Stimulated activated CD8-positive, alpha-beta memory T cell treated with anti-CD3 and anti-CD28 coated beads, Interleukin-4, amount 100 ng/mL, for 1 hour (primary cell): ENCODE data around the gene HTT.

Experiments
- DNase-seq, 2 donors: peaks; one replicate each; pipeline ENCODE4 v3.0.0-alpha.2; 2020; ENCODE audit warnings: low read depth in 2 of 2, low spot score in 1 of 2

Gene HTT

DNA sequence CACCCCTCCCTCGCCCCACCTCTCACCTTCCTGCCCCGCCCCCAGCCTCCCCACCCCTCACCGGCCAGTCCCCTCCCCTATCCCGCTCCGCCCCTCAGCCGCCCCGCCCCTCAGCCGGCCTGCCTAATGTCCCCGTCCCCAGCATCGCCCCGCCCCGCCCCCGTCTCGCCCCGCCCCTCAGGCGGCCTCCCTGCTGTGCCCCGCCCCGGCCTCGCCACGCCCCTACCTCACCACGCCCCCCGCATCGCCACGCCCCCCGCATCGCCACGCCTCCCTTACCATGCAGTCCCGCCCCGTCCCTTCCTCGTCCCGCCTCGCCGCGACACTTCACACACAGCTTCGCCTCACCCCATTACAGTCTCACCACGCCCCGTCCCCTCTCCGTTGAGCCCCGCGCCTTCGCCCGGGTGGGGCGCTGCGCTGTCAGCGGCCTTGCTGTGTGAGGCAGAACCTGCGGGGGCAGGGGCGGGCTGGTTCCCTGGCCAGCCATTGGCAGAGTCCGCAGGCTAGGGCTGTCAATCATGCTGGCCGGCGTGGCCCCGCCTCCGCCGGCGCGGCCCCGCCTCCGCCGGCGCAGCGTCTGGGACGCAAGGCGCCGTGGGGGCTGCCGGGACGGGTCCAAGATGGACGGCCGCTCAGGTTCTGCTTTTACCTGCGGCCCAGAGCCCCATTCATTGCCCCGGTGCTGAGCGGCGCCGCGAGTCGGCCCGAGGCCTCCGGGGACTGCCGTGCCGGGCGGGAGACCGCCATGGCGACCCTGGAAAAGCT, at the start of gene HTT, which contains the start of gene HTT-AS:
TSS of gene HTT (plus strand) at position 604 of the 768 bp plus-strand sequence. CDS start at position 749, 145 bp downstream.
TSS of gene HTT-AS (minus strand) at position 461 of the 768 bp plus-strand sequence.
- DNase-seq: peak; percentile 96 to 97

DNA sequence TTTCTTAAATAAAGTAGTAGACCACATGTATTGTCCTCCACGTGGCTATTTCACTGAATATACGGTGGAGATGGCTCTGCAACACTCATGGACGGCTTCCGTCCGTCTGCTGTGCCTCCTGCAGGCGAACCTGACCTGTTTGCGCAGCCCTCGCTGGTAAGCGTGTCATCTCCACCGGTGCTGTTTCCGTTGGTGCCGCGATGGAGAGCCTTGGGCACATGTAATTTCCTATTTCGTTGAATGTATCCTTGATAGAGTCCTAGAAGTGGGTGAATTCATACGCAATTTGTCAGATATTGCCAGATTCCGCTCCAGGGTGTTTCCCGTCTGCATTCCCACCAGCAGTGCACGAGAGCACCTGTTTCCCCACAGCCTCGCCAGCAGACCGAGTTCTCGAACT, 48.6 kb upstream of the HTT start:
- DNase-seq: no peak

DNA sequence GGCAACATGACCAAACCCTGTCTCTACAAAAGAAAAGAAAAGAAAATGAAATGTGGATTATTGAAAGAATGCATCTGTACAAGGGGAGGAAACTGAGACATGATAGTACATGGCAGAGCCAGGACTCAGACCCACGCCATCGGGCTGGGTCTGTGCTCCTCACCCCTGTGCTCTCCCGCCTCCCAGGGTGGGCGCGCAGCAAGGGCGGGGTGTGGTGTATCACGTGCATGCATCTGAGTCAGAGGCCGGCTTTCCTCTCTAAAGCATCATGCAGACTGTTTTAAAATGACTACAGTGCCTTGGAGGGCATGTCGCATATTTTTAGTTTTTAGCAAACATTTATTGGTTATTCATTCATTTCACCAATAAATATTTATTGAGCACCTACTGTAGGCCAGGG, 47.9 kb upstream of the HTT start:
- DNase-seq: no peak

DNA sequence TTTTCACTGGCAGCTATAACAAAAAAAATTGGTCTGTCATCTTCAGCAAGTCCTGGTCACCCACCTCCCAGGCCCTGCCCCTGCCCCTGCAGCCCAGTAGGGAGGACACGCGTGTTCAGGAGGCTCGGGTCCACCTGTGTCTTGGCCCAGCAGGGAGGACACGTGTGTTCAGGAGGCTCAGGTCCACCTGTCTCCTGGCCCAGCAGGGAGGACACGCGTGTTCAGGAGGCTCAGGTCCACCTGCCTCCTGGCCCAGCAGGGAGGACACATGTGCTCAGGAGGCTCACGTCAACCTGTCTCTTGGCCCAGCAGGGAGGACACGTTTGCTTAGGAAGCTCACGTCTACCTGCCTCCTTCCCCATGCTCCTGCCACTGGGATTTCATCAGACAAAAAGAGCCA, 45.0 kb upstream of the HTT start:
- no peak for DNase-seq

DNA sequence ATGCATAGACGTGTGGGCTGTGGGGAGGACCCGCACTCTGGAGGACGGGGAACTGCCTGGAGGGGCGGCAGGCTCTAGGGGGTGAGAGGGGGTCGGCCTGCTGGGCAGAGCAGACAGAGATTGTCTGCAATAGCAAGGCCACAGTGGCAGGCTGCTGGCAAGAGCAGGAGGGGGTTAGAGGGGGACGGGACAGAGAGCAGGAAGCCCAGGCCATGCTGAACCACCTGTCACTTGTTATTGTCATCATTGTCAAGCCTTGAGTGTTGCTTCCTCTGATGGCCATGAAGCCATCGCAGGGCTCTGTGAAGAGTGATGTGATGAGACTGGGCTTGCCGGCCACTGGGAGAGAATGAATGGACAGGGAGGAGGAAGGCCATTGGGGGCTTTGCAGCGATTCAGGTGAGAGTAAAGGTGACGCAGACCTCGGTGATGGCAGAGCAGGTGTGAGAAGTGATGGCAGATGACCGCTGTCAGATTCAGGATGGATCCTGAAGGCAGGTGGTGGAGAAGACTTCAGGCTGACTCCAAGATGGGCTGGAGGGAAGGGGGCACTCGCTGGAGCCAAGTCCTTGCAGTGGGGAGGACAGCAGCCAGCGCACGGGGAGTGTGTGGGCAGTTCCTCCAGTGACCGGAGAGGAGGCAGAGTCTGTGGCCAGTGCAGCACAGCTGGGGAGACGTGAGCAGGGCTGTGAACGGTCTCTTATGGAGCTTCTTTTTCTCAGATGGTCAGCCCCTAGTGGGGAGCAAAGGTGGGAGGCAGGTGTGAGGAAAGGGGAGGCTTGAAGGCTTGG, 43.7 kb upstream of the HTT start:
- no peak for DNase-seq

DNA sequence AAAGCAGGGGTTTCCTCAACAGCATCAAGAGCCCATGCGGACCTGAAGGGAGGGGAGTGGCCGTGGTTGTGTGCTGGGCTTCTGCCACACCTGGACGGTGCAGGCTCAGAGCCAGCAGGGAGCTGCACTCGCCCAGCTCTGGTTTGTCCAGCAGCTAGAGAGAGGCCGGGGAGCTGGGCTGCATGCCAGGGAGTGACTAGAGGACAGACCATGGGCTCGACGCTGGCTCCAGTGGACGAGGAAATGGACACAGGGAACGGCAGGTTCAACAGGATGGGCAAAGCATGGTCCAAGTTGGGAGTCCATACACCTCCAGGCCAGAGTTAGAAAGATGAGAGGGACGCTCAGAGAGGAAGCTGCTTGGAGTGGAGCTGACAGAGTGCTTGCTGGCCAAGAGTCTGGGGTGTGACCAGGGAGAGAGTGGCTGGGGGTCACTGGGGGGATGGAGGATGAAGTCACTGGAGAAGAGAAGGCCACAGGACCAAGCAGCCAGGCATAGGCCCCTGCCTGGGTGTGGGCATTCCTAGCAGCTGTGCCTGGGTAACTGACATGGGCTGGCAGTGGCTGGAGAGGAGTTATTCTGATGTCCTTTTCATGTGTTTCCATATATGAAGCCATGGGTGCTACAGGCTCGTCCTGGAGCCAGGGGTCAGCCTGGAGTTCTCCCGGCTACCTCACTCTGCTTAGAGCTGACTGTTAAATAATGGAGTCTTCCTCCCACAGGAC, 43.0 kb upstream of the HTT start:
- no peak for DNase-seq

DNA sequence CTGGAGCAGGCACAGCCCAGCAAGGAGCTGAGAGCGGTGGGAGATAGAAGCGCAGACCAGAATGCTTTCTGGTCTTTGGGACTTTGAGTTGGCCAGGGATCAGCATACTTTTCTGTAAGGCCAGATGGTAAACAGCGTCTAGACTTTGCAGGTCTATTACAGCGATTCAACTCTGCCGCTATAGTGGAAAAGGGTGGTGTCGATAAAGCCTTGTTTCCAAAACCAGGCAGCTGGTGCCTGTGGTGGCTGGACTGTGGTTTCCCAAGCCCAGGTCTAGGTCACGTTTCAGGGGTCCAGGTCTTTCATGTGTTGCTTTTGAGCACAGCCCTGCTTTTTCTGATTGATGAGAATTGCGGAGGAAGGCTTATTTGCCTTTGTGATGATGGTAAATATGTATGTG, 40.2 kb upstream of the HTT start:
- DNase-seq: no peak

DNA sequence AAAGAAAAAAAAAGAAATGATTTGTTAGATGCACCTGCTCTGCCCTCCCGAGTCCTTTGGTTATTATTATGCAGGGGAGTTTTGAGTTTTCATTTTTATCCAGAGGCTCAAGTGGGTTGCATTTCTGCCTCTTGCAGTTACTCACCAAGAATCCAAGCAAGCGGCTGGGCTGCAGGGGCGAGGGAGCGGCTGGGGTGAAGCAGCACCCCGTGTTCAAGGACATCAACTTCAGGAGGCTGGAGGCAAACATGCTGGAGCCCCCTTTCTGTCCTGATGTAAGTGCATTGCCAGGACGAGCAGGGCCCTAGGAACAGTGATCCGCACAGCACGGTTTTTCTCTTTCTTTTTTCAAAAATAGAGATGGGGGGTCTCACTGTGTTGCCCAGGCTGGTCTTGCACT, 39.2 kb upstream of the HTT start:
- DNase-seq: no peak

DNA sequence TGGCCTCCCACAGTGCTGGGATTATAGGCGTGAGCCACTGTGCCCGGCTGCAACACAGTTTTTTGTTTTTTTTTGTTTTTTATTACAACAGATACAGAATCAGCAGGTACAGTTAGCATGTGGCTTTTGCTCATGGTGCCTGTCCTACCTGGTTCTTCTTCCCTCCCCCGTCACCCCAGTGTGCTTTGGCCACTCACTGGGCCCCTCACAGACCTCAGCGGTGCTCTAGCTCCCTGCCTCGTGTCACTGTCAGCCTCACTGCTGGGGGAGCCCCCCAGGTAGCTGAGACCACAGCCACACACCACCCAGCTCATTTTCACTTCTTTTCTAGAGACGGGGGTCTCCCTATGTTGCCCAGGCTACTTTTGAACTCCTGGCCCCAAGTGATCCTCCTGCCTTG, 38.8 kb upstream of the HTT start:
- no peak for DNase-seq

DNA sequence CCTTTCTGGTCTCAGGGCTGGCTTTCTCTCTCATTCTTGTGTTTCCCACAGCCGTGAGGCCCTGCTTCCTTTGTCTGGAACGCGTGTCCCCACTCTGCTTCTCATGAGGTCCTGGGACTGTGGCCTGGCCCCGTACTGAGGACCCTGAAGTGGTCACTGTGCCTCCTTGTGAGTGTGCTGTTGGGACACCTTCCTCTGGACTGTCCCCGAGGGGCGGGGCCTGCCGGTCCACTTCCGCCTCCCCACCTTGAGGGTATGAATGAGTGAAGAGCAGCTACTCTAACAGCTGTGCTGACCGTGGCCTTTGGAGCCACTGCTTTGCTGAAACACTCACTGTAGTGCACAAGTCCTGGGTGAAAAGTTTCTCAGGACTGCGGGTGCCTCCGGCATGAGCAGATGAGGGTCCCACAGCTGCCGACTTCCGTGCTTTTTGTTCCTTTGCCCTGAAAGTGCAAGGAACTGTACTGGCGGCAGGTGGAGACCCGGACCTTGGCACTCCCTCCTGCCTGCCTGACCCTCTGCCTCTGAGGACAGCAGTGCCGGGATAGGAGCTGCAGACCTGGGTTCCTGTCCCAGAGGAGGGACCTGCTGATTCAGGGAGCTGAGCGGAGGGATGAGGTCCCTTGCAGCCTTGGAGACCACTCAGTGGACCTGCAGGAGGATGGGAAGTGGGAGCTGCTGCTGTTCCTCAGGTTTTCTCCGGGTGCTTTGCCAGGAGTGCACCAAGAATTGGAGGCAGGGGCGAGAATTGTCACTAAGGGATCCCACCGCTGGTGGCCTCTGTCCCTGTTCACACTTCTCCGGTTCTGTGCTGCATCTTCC, 38.1 kb upstream of the HTT start:
- DNase-seq: no peak

DNA sequence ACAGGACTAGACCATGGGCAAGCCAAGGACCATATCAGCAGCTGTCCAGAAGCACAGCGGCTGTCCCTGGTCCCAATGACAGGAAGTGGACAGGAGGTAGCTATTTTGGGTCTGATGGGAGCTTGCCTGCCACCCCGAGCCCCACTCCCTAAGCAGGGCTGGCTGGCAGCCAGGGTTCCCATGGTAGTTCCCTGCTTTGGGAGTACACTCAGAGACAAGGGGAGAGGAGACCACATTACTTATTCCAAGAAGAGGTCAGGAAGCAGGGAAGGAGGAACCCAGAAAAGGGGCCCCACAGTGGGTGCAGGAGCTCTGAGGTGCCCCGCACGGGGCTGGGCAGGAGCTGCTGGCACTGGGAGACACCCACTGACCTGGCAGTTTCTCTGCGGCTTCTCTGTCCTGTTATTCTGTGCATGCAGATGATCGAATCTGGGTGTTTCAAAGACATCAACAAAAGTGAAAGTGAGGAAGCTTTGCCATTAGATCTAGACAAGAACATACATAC, 36.5 kb upstream of the HTT start:
- no peak for DNase-seq

DNA sequence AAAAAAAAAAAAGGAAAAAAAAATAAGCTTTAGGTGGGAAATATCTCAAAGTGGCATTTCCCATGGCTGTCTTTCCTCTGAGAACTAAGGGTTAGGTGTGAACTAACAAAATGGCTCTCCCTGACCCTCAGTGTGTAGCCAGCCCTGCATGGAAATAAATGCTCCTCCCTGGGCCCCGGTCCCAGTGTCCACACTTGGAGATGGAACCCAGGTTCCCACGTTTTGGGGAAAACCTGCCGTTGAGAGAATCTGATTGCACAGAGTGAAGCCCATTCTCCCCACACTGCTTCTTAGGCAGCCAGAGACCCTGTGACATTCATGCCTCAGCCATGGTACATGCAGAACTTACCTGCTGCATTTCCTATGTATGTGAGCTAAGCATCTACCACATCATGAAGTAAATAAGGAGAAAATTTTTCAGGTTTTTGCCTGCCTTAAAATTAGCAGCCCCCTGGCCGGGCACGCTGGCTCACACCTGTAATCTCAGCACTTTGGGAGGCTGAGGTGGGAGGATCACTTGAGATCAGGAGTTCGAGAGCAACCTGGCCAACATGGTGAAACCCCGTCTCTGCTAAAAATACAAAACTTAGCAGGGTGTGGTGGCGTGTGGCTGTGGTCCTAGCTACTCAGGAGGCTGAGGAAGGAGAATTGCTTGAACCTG, 34.6 kb upstream of the HTT start:
- DNase-seq: no peak

DNA sequence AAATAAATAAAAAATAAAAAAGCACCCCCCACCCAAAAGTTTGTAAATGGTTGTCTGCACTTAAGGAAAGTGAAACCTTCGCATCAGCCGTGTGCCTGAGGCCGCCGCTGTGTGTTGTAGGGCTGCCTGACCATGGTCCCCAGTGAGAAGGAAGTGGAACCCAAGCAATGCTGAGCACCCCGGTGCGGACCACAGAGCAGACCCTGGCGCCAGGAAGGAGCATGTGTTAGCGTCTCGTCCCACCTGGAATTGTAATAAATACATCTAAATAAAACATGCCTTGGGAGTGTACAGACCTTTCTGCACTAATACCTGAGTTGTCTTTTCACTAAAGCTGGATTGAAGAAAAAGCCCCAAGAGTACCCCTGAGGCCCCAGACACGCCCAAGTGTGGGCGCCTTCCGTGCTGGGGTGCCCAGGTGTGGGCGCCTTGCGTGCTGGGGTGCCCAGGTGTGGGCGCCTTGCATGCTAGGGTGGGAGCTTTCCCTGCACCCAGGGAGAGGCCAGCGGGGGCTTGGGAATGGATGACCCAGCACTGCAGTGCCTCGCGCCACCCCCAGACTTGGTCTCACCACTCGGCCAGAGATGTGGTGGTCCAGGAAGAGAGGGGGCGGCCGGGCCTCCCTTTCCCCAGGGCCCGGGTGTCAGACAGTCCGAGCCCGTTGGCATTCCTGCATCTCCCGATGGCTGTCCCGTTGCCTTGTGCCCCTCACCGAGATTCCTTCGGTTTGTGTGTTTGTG, 33.9 kb upstream of the HTT start:
- no peak for DNase-seq

DNA sequence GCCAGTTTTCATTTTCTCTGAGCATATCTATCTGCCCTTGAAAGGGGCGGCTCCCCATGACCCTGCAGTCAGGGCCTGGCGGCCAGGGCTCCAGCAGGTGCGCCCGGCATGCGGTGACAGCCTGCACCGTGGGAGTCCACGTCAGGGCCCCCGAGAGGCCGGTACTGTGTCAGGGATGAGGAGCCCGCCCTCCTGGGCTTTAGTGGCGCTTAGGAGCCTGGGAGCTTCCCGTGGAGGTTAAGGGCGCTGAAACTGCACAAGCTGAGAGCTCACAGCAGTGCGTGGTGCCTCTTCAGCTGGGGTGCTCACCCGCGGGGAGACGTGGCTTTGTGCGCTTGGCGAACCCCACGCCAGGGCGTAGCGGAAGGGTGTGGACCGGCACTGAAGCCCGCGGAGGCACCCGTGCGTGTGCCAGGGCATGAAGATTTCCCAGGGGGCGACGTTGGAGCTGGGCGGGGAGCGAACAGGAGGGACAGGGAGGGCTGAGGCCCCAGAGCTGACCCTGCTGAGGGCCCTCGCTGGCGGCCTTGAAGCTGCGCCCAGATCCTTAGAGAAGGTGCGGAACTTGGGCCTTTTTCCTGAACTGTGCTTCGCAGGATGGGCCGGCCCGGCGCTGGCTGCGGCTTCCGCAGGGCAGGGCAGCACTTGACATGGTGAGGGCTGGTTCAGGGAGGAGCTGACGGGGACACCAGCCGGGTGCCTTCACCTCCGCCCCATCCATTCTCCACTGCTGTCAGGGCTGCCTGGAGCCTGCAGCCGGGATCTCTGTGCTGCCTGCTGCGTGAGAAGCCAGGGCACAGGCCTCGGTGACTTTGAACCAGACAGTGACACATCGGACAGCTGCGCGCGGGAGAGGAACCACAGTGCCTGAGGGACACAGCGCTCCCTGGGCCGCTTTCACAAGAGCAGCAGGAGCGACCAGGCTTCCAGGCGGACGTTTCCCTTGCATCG, 33.0 kb upstream of the HTT start:
- DNase-seq: peak in 1 of 2 donors; percentile 9

DNA sequence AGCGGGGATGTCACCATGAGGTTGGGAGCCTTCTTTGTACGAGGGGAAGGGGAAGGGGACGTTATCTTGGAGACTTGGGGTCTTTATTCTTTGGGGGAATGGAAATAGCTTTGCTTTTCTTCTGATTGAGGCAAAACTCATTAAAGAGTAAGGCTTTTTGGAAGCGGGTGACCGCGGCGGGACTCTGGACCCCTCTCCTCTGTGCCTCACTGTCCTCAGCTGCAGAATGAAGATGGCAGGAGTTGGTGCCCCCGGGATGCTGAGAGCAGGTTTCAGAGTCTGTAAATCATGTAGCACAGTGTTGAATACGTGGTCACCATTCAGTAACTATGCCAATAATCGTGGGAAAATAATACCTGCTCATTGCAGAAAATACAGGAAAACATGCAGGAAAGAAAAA, 32.3 kb upstream of the HTT start:
- no peak for DNase-seq

DNA sequence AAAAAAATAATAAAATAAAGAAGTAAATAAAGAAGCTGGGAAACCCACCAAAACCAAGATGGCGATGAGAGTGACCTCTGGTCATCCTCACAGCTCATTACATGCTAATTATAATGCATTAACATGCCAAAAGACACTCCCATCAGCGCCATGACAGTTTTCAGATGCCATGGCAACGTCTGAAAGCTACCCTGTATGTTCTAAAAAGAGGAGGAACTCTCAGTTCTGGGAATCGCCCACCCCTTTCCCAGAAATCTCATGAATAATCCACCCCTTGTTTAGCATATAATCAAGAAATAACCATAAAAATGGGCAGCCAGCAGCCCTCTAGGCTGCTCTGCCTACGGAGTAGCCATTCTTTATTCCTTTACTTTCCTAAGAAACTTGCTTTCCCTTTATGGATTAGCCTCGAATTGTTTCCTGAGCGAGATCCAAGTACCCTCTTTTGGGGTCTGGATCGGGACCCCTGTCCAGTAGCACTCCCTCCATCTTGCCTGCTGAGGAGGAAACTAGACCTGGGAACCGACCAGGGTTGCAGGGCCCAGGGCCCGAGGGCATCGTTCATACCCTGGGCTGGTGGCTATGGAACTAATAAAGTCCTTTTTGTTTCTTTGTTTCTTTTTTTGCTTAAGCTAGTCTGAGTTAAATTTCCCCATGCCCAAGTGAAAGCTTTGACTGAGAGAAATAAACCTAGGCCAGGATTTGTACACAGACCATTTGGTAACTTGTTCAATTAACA, 31.0 kb upstream of the HTT start:
- DNase-seq: no peak
